ENCODE measurements around the gene TRAPPC2. TPM values are rescaled to one million over a fixed set of nuclear protein-coding genes. Genes with fewer than 3 reads are reported as not detected.

The TRAPPC2 gene
- total and polyA plus RNA-seq, 9 of the 15 experiments (the other 6 are each of a cell fraction or from before 2014, with no cell fraction given): 10.3 to 30.6 (median 18.6) TPM

DNA sequence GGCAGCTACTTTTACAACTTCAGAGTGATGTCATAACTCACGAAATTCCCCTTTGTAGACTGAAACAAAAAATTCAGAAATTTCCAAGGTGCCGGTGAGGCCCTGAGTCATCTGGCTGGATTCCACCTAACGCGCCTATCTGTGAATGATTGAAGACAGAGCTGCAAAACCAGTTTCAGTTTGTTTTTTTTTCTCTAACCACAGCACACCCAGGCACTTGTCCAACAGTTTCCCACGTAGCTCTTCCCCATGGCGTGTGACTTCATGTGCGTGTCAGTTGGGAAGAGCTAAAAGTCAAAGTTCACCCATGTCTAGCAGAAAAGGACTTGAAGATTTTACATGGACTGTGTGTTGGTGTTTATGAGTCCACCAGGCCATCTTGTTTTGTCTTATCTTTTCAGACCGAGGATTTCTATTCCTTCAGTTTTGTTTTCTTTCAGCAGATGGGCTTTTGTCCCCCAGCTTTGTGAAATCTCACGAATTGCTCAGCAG lies 65.1 kb downstream of the TRAPPC2 start (continued):
- TF ChIP-seq, protein P1, sequence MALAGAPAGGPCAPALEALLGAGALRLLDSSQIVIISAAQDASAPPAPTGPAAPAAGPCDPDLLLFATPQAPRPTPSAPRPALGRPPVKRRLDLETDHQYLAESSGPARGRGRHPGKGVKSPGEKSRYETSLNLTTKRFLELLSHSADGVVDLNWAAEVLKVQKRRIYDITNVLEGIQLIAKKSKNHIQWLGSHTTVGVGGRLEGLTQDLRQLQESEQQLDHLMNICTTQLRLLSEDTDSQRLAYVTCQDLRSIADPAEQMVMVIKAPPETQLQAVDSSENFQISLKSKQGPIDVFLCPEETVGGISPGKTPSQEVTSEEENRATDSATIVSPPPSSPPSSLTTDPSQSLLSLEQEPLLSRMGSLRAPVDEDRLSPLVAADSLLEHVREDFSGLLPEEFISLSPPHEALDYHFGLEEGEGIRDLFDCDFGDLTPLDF (CRISPR knock-in tag; IDR thresholded peaks at IDR 0.05): no peak
- TF ChIP-seq HDAC2 (IDR thresholded peaks at IDR 0.05): no peak
- TF ChIP-seq RCOR1 (IDR thresholded peaks at IDR 0.05; ENCODE audit: borderline replicate concordance in 1 of 2, low read depth in 2 of 2, low read length in 2 of 2): peak in 1 of 2 experiments; percentile 17; a peak in 1 of 4 replicates
- TF ChIP-seq, protein P2, sequence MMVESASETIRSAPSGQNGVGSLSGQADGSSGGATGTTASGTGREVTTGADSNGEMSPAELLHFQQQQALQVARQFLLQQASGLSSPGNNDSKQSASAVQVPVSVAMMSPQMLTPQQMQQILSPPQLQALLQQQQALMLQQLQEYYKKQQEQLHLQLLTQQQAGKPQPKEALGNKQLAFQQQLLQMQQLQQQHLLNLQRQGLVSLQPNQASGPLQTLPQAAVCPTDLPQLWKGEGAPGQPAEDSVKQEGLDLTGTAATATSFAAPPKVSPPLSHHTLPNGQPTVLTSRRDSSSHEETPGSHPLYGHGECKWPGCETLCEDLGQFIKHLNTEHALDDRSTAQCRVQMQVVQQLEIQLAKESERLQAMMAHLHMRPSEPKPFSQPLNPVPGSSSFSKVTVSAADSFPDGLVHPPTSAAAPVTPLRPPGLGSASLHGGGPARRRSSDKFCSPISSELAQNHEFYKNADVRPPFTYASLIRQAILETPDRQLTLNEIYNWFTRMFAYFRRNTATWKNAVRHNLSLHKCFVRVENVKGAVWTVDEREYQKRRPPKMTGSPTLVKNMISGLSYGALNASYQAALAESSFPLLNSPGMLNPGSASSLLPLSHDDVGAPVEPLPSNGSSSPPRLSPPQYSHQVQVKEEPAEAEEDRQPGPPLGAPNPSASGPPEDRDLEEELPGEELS (CRISPR knock-in tag; IDR thresholded peaks at IDR 0.05; ENCODE audit: borderline replicate concordance): no peak
- TF ChIP-seq ELF4 (CRISPR knock-in tag; IDR thresholded peaks at IDR 0.05): no peak
- no peak for TF ChIP-seq CHD1 (IDR thresholded peaks at IDR 0.05; ENCODE audit: low read length)
- TF ChIP-seq, protein P3, sequence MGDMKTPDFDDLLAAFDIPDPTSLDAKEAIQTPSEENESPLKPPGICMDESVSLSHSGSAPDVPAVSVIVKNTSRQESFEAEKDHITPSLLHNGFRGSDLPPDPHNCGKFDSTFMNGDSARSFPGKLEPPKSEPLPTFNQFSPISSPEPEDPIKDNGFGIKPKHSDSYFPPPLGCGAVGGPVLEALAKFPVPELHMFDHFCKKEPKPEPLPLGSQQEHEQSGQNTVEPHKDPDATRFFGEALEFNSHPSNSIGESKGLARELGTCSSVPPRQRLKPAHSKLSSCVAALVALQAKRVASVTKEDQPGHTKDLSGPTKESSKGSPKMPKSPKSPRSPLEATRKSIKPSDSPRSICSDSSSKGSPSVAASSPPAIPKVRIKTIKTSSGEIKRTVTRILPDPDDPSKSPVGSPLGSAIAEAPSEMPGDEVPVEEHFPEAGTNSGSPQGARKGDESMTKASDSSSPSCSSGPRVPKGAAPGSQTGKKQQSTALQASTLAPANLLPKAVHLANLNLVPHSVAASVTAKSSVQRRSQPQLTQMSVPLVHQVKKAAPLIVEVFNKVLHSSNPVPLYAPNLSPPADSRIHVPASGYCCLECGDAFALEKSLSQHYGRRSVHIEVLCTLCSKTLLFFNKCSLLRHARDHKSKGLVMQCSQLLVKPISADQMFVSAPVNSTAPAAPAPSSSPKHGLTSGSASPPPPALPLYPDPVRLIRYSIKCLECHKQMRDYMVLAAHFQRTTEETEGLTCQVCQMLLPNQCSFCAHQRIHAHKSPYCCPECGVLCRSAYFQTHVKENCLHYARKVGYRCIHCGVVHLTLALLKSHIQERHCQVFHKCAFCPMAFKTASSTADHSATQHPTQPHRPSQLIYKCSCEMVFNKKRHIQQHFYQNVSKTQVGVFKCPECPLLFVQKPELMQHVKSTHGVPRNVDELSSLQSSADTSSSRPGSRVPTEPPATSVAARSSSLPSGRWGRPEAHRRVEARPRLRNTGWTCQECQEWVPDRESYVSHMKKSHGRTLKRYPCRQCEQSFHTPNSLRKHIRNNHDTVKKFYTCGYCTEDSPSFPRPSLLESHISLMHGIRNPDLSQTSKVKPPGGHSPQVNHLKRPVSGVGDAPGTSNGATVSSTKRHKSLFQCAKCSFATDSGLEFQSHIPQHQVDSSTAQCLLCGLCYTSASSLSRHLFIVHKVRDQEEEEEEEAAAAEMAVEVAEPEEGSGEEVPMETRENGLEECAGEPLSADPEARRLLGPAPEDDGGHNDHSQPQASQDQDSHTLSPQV (IDR thresholded peaks at IDR 0.05): peak; percentile 56; the same call in 1 of the 2 replicates
- no peak for TF ChIP-seq TAF15 (IDR thresholded peaks at IDR 0.05; ENCODE audit: low read depth, low read length)
- no peak for TF ChIP-seq HCFC1 (IDR thresholded peaks at IDR 0.05; ENCODE audit: low read depth, low read length)
- TF ChIP-seq, protein P4, sequence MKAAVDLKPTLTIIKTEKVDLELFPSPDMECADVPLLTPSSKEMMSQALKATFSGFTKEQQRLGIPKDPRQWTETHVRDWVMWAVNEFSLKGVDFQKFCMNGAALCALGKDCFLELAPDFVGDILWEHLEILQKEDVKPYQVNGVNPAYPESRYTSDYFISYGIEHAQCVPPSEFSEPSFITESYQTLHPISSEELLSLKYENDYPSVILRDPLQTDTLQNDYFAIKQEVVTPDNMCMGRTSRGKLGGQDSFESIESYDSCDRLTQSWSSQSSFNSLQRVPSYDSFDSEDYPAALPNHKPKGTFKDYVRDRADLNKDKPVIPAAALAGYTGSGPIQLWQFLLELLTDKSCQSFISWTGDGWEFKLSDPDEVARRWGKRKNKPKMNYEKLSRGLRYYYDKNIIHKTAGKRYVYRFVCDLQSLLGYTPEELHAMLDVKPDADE (conservative IDR thresholded peaks at IDR 0.05; ENCODE audit: control insufficient read depth, low read depth, low read length): no peak
- peak; percentile 46; the same call in 1 of the 2 replicates for TF ChIP-seq NFRKB (IDR thresholded peaks at IDR 0.05; ENCODE audit: low read depth)
- no peak for TF ChIP-seq ZBTB7A (IDR thresholded peaks at IDR 0.05; ENCODE audit: borderline replicate concordance, control insufficient read depth, low read depth, low read length)
- TF ChIP-seq, protein P5, sequence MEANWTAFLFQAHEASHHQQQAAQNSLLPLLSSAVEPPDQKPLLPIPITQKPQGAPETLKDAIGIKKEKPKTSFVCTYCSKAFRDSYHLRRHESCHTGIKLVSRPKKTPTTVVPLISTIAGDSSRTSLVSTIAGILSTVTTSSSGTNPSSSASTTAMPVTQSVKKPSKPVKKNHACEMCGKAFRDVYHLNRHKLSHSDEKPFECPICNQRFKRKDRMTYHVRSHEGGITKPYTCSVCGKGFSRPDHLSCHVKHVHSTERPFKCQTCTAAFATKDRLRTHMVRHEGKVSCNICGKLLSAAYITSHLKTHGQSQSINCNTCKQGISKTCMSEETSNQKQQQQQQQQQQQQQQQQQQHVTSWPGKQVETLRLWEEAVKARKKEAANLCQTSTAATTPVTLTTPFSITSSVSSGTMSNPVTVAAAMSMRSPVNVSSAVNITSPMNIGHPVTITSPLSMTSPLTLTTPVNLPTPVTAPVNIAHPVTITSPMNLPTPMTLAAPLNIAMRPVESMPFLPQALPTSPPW (CRISPR knock-in tag; IDR thresholded peaks at IDR 0.05): no peak
- TF ChIP-seq THRAP3 (IDR thresholded peaks at IDR 0.05; ENCODE audit: borderline replicate concordance): no peak
- no peak for TF ChIP-seq ZBTB17 (CRISPR knock-in tag; IDR thresholded peaks at IDR 0.05)
- no peak for TF ChIP-seq ZNF778 (CRISPR knock-in tag; IDR thresholded peaks at IDR 0.05)
- no peak for TF ChIP-seq TCFL5 (CRISPR knock-in tag; conservative IDR thresholded peaks at IDR 0.05)
- no peak for TF ChIP-seq ZNF77 (CRISPR knock-in tag; IDR thresholded peaks at IDR 0.05)

Data from K562 (cell line).